ENCODE results near the gene OAT.
"Not testable (repeated sequence)": the region's sequence is repeated elsewhere in the genome, so short reads cannot be mapped to it uniquely, and the experiment has no call there.

Gene OAT

GRCh38 chr10:124375691-124376090, 43.0 kb downstream of the OAT start:
- no peak for DNase-seq

DNA sequence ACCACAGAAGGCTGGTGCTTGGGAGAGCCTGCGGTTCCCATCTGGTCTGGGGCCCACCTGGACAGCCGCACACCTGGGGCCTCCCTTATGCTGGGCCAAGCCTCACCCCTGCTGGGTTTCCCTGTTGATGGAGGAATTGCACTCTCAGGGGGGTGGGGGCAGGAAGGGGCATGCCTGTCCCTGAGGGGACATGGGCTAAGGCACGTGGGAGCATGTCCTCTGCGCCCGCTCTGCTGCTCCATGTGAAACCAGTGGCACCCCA, 43.4 kb downstream of the OAT start:
- DNase-seq = no peak

DNA sequence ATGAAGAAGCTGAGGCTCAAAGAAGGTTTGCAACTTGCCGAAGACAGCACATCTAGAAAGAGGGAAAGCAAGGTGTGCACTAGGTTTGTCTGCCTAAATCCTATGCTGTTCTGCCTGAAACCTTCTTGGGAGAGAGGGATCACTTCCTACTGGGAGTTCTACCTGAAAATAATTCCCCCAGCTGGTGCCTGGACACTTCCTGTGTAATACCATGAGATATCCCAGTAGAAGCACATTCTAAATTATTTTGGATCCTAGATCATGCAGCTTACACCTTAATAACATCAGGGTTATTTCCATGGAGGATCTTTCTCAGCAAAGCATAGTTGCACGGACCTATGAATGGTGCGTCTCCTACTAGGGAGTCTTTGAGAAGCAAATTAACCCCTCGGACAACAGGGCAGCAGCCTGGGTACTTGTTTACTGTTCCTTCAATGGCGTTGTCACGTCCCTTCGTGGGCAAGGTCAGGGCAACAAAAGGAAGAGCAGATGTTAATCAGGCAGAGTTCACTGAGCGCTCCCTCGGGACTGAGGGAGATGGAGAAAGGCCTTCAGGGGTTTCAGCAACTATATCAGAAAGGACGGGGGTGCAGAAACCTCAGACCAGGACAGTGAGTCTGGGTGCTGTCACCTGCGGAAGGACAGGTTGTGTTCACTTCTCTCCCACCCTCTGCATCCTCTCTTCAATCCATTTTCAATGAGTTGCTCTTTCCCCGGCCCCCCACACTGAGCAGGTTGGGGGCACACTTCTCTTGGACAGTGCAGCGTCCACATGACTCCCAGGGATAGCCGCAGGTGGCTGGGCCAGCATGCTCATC, 44.0 kb downstream of the OAT start:
- no peak for DNase-seq

- no peak for DNase-seq
These were observed 45.8 kb downstream of the OAT start for GRCh38 chr10:124372899-124373298.

GRCh38 chr10:124370426-124370825, 48.3 kb downstream of the OAT start:
- no peak for DNase-seq

DNA sequence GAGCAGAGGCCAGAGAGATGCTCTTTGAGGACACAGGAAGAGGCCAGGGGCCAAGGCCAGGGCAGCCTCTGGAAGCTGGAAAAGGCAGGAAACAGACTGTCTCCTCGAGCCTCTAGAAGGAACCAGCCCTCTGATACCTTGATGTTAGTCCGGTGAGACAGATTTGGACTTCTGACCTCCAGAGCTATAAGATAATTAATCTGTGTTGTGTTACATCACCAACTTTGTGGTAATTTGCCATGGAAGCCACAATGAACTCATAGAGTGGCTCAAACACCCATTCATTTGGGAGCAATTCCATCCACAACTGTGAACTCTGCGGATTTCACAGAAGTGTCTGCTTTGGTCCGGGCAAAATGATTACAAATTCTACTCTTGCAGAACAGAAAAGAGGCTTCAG, 48.7 kb downstream of the OAT start:
- no peak for DNase-seq

DNA sequence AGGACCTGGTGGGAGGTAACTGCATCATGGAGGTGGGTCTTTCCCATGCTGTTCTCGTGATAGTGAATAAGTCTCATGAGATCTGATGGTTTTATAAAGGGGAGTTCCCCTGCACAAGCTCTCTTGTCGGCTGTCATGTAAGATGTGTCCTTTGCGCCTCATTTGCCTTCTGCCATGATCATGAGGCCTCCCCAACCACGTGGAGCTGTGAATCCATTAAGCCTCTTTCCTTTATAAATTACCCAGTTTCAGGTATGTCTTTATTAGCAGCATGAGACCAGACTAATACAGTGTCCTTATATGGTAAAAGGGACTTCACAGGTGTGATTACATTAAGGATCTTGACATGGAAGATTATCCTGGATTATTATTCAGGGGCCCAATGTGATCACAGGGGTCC, 49.2 kb downstream of the OAT start:
- not testable (repeated sequence) for DNase-seq

DNA sequence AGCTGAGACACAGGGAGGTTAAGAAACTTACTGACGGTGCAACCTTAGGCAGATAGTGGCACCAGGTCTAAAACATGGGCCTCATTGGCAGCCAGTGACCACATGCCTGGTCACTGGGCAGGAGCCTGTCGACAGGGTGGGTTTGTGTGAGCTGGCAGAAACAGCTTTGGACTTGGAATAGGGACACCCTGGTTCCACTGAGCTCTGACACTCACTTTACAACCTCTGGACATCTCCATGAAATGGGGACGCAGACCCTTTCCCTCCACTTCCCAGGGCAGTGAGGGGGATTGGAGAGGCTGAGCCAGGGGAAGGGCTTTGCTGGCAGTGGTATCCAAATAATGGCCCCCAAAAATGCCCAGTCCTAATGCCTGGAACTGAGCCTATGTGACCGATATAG, 49.7 kb downstream of the OAT start:
- no peak for DNase-seq

DNA sequence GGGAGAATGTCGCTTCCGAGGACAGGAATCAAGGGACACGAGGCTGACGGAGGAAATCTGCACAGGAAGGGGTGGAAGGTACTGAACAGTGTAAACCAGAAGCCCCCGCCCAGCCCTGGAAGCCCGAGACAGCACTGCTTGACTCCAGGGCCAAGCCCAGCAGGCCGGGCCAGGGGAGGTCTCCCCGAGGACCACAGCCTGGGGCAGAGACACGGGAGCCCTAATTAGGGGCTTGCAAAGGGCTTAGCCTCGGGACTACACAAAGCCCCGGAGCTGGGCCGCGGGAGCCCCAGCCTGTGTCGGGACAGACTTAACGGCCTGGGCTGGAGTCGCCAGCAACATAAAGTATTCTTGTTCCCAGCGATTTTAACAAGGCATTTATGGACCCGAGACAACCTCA, 50.8 kb downstream of the OAT start:
- DNase-seq = no peak

- DNase-seq = no peak
These were observed 51.3 kb downstream of the OAT start for GRCh38 chr10:124367414-124367813.

DNA sequence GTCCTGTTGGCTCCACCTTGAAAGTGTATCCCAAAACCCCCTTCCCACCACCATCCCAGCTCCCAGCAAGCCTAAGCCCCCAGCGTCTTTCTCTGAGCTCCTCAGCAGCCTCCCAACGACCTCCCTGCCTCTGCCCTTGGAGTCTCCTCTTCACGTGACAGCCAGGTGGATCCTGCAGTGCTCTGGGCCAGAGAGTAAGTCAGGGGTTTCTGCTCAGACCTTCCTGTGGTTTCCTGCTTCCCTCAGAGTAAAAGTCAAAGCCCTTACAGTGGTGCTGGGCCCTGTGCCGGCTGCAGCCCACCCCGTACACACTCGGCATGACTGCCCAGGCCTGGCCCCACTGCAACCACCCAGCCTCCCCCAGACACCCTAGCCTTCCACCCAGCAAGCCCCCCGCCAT, 51.9 kb downstream of the OAT start:
- peak in 1 of 2 experiments; percentile 16 for DNase-seq

DNA sequence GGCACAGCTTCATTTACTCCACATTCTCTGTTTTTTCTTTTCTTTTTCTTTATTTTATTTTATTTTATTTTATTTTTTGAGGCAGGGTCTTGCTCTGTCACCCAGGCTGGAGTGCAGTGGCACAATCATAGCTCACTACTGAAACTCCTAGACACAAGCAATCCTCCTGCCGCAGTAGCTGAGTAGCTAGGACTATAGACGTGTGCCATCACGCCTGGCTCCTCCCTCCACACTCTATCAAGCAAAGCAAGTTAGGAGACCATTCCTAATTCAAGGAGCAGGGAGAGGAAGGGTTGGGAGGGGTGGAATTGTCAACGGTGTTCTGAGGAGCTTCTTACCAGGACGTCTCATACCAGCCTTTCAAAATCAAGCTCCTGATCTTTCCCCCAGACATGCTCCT, 52.4 kb downstream of the OAT start:
- no peak for DNase-seq

DNA sequence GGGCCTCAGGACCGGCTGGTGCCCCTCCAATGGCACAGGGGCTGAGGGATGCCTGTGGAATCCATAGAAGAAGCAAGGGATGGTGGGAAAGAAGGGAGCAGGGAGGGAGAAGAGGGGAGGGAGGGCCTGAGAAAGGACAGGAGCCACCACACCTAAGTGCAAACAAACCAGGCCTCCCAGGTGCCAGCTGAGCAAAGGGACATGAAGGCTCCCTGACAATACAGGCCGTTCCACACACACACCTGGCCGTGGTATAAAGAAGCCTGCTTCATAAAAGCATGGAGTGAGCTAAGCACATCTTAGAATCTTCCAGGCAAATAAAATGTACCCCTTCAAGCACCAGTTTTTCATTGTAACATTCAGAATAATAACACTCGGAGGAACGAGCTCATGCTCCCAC, 54.0 kb downstream of the OAT start:
- no peak for DNase-seq

GRCh38 chr10:124362568-124362967, 56.2 kb downstream of the OAT start:
- DNase-seq = no peak

DNA sequence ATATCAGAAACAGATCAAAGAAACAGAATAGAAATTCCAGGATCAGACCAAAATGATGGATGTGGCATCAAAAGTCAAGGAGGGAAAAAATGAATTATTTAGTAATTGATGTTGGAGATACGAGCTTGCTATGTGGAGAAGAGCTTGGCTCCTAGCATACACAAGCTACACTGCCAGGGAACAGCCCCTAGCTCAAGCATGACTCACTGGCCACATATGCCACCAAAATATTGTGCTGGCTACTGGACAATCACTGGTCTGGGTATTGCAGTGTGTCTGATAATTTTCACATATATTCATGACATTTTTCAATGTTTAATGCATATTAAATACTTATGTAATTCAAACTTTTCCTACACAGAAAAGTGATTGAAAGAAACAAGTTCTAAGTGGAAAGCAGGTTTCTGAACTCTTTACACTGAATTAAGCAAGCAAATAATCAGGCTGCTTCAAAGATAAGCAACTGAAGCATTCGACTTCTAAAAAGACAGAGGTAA, 59.3 kb downstream of the OAT start:
- no peak for DNase-seq

GRCh38 chr10:124357561-124357885, 61.2 kb downstream of the OAT start:
- no peak for DNase-seq

DNA sequence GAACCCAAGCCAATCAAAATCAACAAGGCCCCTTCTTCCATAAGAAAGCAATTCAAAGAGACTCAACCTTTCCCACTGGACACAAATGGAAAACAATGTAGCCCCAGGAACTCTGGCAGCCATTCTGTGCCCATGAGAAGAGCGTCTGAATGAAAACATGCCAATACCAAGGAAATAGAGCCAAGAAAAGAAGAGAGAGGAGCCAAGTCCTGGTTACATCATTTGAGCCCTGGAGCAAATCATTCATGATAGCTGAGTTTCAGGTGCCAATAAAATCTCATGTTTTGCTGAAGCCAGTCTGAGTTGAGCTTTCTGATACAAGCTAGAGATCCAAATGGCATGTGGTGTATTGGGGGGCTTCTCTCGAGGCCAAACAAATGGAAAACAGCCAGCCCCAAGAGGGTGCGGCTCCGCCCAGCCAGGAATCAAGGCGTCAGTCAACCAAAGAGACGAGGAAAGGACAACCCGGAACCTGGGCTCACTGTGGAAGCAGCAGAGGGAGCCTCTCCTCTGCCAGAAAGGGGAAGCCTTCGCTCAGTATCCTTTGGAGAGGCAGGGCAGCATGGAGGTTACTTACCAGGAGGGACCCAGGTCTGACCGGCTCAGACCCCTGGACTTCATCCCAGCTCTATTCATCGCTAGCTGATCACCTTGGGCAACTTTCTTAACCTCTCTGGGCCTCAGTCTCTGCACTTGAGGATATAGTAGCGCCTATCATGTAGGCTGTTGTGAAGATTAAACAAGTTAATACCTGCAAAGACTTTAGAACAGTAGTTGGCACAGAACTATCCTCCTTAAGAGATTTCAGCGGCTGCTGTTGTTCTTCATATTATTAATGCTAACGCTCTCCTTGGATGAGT, 61.8 kb downstream of the OAT start:
- no peak for DNase-seq

- peak; percentile 70 to 83 for DNase-seq
These were observed 64.0 kb downstream of the OAT start for GRCh38 chr10:124354411-124355382.

- DNase-seq = no peak
These were observed 64.8 kb downstream of the OAT start for GRCh38 chr10:124353896-124354295.

GRCh38 chr10:124353091-124353815, 65.5 kb downstream of the OAT start:
- DNase-seq = no peak

- no peak for DNase-seq
These were observed 67.1 kb downstream of the OAT start for GRCh38 chr10:124351481-124352220.

DNA sequence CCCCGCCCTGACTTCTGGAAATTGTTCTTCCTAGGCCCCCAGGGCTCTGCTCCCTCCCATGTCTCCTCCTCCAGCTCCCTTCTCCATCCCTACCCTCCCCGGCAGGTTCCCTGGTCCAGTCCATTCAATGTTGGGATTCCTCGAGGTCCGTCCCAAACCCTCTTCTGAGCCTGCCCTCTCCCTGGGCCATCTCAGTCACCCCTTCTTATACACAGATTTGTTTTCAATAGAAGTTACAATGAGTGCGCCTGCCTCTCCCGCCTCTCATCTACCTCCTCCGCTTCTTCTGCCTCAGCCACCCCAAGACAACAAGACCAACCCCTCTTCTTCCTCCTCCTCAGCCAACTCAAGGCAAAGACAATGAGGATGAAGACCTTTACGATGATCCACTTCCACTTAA, 67.9 kb downstream of the OAT start:
- no peak for DNase-seq

All from Kasumi-1 (cell line).